Gastrocnemius medialis (tissue), 4 donors: ENCODE data around the gene MYH13. TPM values are rescaled to one million over a fixed set of nuclear protein-coding genes. Genes with fewer than 3 reads are reported as not detected.

Source experiments
- ATAC-seq, 2 donors: fragments of 150-250 bp; one replicate each; pipeline ENCODE4 v1.9.1; 2016
- DNase-seq, 2 donors: peaks; one replicate each; pipeline ENCODE4 v3.0.0-alpha.2; 2019
- H3K27ac ChIP-seq, 4 donors: fragments of 200-600 bp; sonication (generic); 1 replicate in 1 of 4; 2 replicates in 3 of 4; pipeline ENCODE4 v1.5.1; 2016 to 2018; ENCODE audit warnings: mild to moderate bottlenecking in 2 of 4, moderate library complexity in 1 of 4
- H3K27me3 ChIP-seq, 3 donors: fragments of 200-600 bp; sonication (generic) in 2 of 3; 1 replicate in 1 of 3; 2 replicates in 2 of 3; pipeline versions ENCODE4 v1.5.1 to v1.6.0; 2016 to 2019; ENCODE audit warnings: mild to moderate bottlenecking in 1 of 3, moderate library complexity in 1 of 3
- H3K36me3 ChIP-seq, 2 donors: fragments of 200-600 bp; sonication (generic) in 1 of 2; one replicate each; pipeline ENCODE4 v1.5.1; 2017 to 2018
- H3K4me1 ChIP-seq, 2 donors: fragments of 200-600 bp; sonication (generic) in 1 of 2; one replicate each; pipeline ENCODE4 v1.5.1; 2016 to 2017; ENCODE audit warnings: mild to moderate bottlenecking in 2 of 2
- H3K4me3 ChIP-seq, 4 donors: fragments of 200-600 bp; sonication (generic) in 3 of 4; 1 replicate in 1 of 4; 2 replicates in 3 of 4; pipeline ENCODE4 v1.5.1; 2016 to 2019; ENCODE audit warnings: mild to moderate bottlenecking in 2 of 4
- H3K9me3 ChIP-seq, 3 donors: fragments of 200-600 bp; sonication (generic) in 2 of 3; 1 replicate in 1 of 3; 2 replicates in 2 of 3; pipeline ENCODE4 v1.5.1; 2016 to 2019
- CTCF ChIP-seq, 5 experiments: fragments of 450-650 bp in 3 of 5; fragments of 200-600 bp in 2 of 5; sonication (generic) in 2 of 5; IDR thresholded peaks in 4 of 5; conservative IDR thresholded peaks in 1 of 5; 1 replicate in 4 of 5; 2 replicates in 1 of 5; pipeline ENCODE4 v1.5.1; 2016 to 2019; ENCODE audit warnings: antibody characterized with exemption in 5 of 5, mild to moderate bottlenecking in 3 of 5, moderate library complexity in 3 of 5
- POLR2A ChIP-seq, 2 donors: fragments of 450-650 bp; IDR thresholded peaks; one replicate each; pipeline ENCODE4 v1.6.1; 2017; ENCODE audit warnings: antibody characterized with exemption in 2 of 2, mild to moderate bottlenecking in 2 of 2, moderate library complexity in 2 of 2
- in situ Hi-C, 4 donors: fragments of 200-750 bp; cut with MboI; loops; one replicate each; pipeline versions ENCODE4 v1.15.0 to v1.8.0; 2017; ENCODE audit warnings: low sequenced_read_pairs in 4 of 4
- intact Hi-C: fragments of 100-400 bp; cut with DNase I; formaldehyde crosslinking; loops from one replicate; pipeline ENCODE4 v1.15.1; 2023; ENCODE audit warnings: low total_unique reads
- total RNA-seq, 4 donors: library from RNA; depleted of rRNA; stranded (reverse); fragments of >200 nt; gene quantifications; one replicate each; pipeline versions ENCODE4 v1.1.0 to v1.2.3, GENCODE V29; 2016

Gene MYH13
- total RNA-seq, 4 donors from 2014 or later, result not detected

GRCh38 chr17:10261098-10261497 lies 111.7 kb downstream of the MYH13 start:
- H3K4me1 ChIP-seq, result no peaks in the 10 kb centered on the region
- intact Hi-C loops, result no loop called here
- no peak for ATAC-seq

GRCh38 chr17:10251212-10251948 lies 121.4 kb downstream of the MYH13 start:
- no peak for ATAC-seq
- TF ChIP-seq POLR2A (IDR thresholded peaks at IDR 0.05) (no peak), CTCF (IDR thresholded peaks at IDR 0.05 in 4 of 5, conservative IDR thresholded peaks at IDR 0.05 in 1 of 5) (no peak)
- H3K9me3 ChIP-seq, result no peaks in the 10 kb centered on the region
- in situ Hi-C loops, result no loop called here
- no peaks in the 10 kb centered on the region for H3K4me1 ChIP-seq
- H3K27me3 ChIP-seq, result no peaks in the 10 kb centered on the region
- intact Hi-C loops, result no loop called here
- no peak for DNase-seq
- no peak overlapping the region for H3K4me3 ChIP-seq
- no peaks in the 10 kb centered on the region for H3K36me3 ChIP-seq
- H3K27ac ChIP-seq, result no peak overlapping the region

More at GRCh38 chr17:10261098-10261497, 111.7 kb downstream of the MYH13 start:
- Histone ChIP-seq H3K9me3 (no peaks in the 10 kb centered on the region), H3K27ac (no peak overlapping the region), H3K36me3 (no peaks in the 10 kb centered on the region), H3K4me3 (no peak overlapping the region), H3K27me3 (no peaks in the 10 kb centered on the region)
- TF ChIP-seq CTCF (IDR thresholded peaks at IDR 0.05 in 4 of 5, conservative IDR thresholded peaks at IDR 0.05 in 1 of 5) (no peak), POLR2A (IDR thresholded peaks at IDR 0.05) (no peak)
- no peak for DNase-seq
- in situ Hi-C loops, result no loop called here

Other genes with a start within 250 kb of the MYH13 start
- gene GAS7, start 174.4 kb downstream of the MYH13 start, total RNA-seq, result 1 to 10 TPM; 5.8 to 7.1 (median 6.1) TPM
- gene MYH8, start 48.9 kb upstream of the MYH13 start, total RNA-seq, result 1 to 10 TPM in 1 of 4 donors, under 1 TPM in 3; 0.34 to 1.1 (median 0.80) TPM
- gene MYH4, start 96.6 kb upstream of the MYH13 start, total RNA-seq, result under 1 TPM in 2 of 4 donors, not detected in 2; 0.04 to 0.36 TPM
- 1,000 to 10,000 TPM; 1,190 to 2,066 (median 1,615) TPM for gene MYH1, start 145.5 kb upstream of the MYH13 start, total RNA-seq
- 1,000 to 10,000 TPM in 1 of 4 donors, 100 to 1,000 TPM in 2, 10 to 100 TPM in 1; 77.8 to 4,245 (median 724) TPM for gene MYH2, start 176.7 kb upstream of the MYH13 start, total RNA-seq